Hepatocyte (in vitro differentiated cells): Measurements from ENCODE around the gene KRTAP10-5. TPM values are rescaled to one million over a fixed set of nuclear protein-coding genes. Genes with fewer than 3 reads are reported as not detected.

ENCODE experiments used
- DNase-seq: peaks from one replicate; pipeline ENCODE4 v3.0.0-alpha.2; 2016; ENCODE audit warnings: low spot score
- H2AFZ ChIP-seq: fragments of 200-600 bp; sonication (generic); 2 replicates; pipeline ENCODE4 v1.6.0; 2016; ENCODE audit warnings: antibody characterized with exemption, mild to moderate bottlenecking
- H3K27ac ChIP-seq: fragments of 200-600 bp; sonication (generic); 2 replicates; pipeline ENCODE4 v1.5.1; 2016; ENCODE audit warnings: mild to moderate bottlenecking
- H3K27me3 ChIP-seq: fragments of 200-600 bp; sonication (generic); 2 replicates; pipeline ENCODE4 v1.6.1; 2016
- H3K36me3 ChIP-seq: fragments of 200-600 bp; sonication (generic); replicated peaks from 2 replicates; pipeline ENCODE4 v1.5.1; 2016; ENCODE audit warnings: low read depth; ENCODE audit not compliant: insufficient read depth
- H3K4me1 ChIP-seq: fragments of 200-600 bp; sonication (generic); 2 replicates; pipeline ENCODE4 v1.5.1; 2016; ENCODE audit warnings: mild to moderate bottlenecking, moderate library complexity; ENCODE audit not compliant: insufficient read depth
- H3K4me2 ChIP-seq: fragments of 200-600 bp; sonication (generic); 2 replicates; pipeline ENCODE4 v1.6.0; 2016
- H3K4me3 ChIP-seq: fragments of 200-600 bp; sonication (generic); 2 replicates; pipeline ENCODE4 v1.5.1; 2016; ENCODE audit warnings: mild to moderate bottlenecking
- H3K79me2 ChIP-seq: fragments of 200-600 bp; sonication (generic); 2 replicates; pipeline ENCODE4 v1.6.0; 2017; ENCODE audit warnings: mild to moderate bottlenecking
- H3K9me2 ChIP-seq: fragments of 200-600 bp; sonication (generic); replicated peaks from 2 replicates; pipeline ENCODE4 v1.6.0; 2017; ENCODE audit warnings: mild to moderate bottlenecking; ENCODE audit not compliant: insufficient read depth
- H3K9me3 ChIP-seq: fragments of 200-600 bp; sonication (generic); 2 replicates; pipeline ENCODE4 v1.5.1; 2016; ENCODE audit warnings: low read depth, mild to moderate bottlenecking
- H4K20me1 ChIP-seq: fragments of 200-600 bp; sonication (generic); 2 replicates; pipeline ENCODE4 v1.6.0; 2016; ENCODE audit warnings: mild to moderate bottlenecking; ENCODE audit not compliant: insufficient read depth, poor library complexity, severe bottlenecking
- CTCF ChIP-seq: fragments of 200-600 bp; sonication (generic); IDR thresholded peaks from 2 replicates; pipeline ENCODE4 v1.5.1; 2016; ENCODE audit warnings: antibody characterized with exemption, mild to moderate bottlenecking; ENCODE audit not compliant: poor library complexity
- EZH2 ChIP-seq: fragments of 200-600 bp; sonication (generic); IDR thresholded peaks from 2 replicates; pipeline ENCODE4 v1.6.1; 2016; ENCODE audit warnings: antibody characterized with exemption, mild to moderate bottlenecking, borderline replicate concordance
- EZH2phosphoT487 ChIP-seq: fragments of 200-600 bp; sonication (generic); IDR thresholded peaks from one replicate; pipeline ENCODE4 v1.6.1; 2018; ENCODE audit warnings: antibody characterized with exemption, mild to moderate bottlenecking, low read depth, moderate library complexity; ENCODE audit not compliant: unreplicated experiment, severe bottlenecking
- WGBS: methylation state at CpG from one replicate; pipeline ENCODE4 v1.1.6; 2016; ENCODE audit warnings: low lambda C conversion rate; ENCODE audit errors: missing lambda C conversion rate; 5-methylcytosine and 5-hydroxymethylcytosine counted together
- polyA plus RNA-seq: library from polyadenylated mRNA; unstranded; fragments of >200 nt; fragmentation: Nextera tagmentation; extraction: Ambion mirVana; gene quantifications from 2 replicates; pipeline ENCODE4 v1.2.1, GENCODE V29; 2016
- total RNA-seq: library from RNA; depleted of rRNA; stranded (reverse); fragments of >200 nt; gene quantifications from 2 replicates; pipeline ENCODE4 v1.2.3, GENCODE V29; 2014

Gene KRTAP10-5
- total and polyA plus RNA-seq, 2 experiments from 2014 or later: not detected

GRCh38 chr21:44589586-44590305 lies 9.3 kb upstream of the KRTAP10-5 start:
- Histone ChIP-seq H3K4me3 (no peak overlapping the region), H3K9me2 (no peaks in the 10 kb centered on the region), H3K36me3 (no peaks in the 10 kb centered on the region), H3K4me2 (no peak overlapping the region), H3K4me1 (peaks cover 7% of the 10 kb centered on the region), H3K27ac (no peak overlapping the region), H2AFZ (no peak overlapping the region), H3K27me3 (no peaks in the 10 kb centered on the region), H3K9me3 (no peaks in the 10 kb centered on the region), H4K20me1 (no peaks in the 10 kb centered on the region), H3K79me2 (no peaks in the 10 kb centered on the region)
- TF ChIP-seq EZH2phosphoT487: no peak
- TF ChIP-seq CTCF: no peak
- no peak for TF ChIP-seq EZH2
- DNase-seq: no peak
- 93% methylated on average over 24 of the region's 24 CpGs for WGBS

- Histone ChIP-seq H3K79me2 (no peaks in the 10 kb centered on the region), H3K4me1 (peaks cover 7% of the 10 kb centered on the region), H3K4me3 (no peak overlapping the region), H4K20me1 (no peaks in the 10 kb centered on the region), H3K4me2 (no peak overlapping the region), H2AFZ (no peak overlapping the region), H3K9me3 (no peaks in the 10 kb centered on the region), H3K27me3 (peaks cover 4% of the 10 kb centered on the region), H3K9me2 (no peaks in the 10 kb centered on the region), H3K27ac (no peak overlapping the region), H3K36me3 (no peaks in the 10 kb centered on the region)
- DNase-seq: no peak
- TF ChIP-seq EZH2phosphoT487: no peak
- TF ChIP-seq EZH2: no peak
- TF ChIP-seq CTCF: no peak
- 100% methylated on average over 2 of the region's 2 CpGs for WGBS
Observed at GRCh38 chr21:44589094-44589493, 8.7 kb upstream of the KRTAP10-5 start.

GRCh38 chr21:44585892-44586291 lies 5.5 kb upstream of the KRTAP10-5 start:
- Histone ChIP-seq H3K36me3 (no peaks in the 10 kb centered on the region), H3K9me3 (no peaks in the 10 kb centered on the region), H3K9me2 (no peaks in the 10 kb centered on the region), H3K4me2 (no peak overlapping the region), H4K20me1 (no peaks in the 10 kb centered on the region), H3K27me3 (peaks cover 4% of the 10 kb centered on the region), H3K4me3 (no peak overlapping the region), H3K79me2 (no peaks in the 10 kb centered on the region), H2AFZ (no peak overlapping the region), H3K4me1 (no peaks in the 10 kb centered on the region), H3K27ac (no peak overlapping the region)
- 90% methylated on average over 3 of the region's 3 CpGs for WGBS
- TF ChIP-seq EZH2phosphoT487: no peak
- TF ChIP-seq CTCF: no peak
- TF ChIP-seq EZH2: no peak
- DNase-seq: no peak
